Measurements from ENCODE around the gene ERH. TPM values are rescaled to one million over a fixed set of nuclear protein-coding genes. Genes with fewer than 3 reads are reported as not detected.

ERH gene
- total and polyA plus RNA-seq, 7 donors = 76.9 to 130 (median 111) TPM

DNA sequence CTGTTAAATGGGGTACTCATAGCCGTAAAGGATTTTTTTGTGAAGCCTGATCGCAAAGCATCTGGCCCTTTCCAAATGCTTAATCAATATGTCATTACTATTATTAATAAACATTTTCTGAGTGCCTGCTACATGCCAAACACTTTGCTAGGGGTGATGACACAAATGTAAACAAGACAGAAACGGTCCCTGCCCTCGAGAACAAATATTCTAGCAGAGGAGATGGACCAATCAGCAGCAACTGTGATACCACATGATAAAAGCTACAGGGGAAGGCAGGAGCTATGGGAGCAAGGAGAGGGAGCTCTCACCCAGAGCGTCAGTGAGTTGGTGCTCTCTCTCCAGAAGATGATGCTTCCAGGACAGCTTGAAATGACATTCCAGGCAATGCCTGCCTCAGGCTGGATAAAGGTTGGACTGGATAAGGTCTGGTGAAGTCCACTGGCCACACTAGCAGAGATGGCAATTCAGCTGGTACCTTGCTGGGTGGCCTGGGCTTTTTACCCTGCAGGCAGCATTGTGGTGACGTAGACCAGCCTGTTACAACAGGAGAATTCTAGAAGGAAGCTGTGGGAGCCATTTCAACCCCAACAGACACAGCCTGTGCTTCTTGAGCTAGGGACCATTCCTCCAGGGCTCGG, 41.1 kb downstream of the ERH start:
- no peak for TF ChIP-seq CTCF (IDR thresholded peaks at IDR 0.05)
- H3K4me3 ChIP-seq = no peak overlapping the region
- H3K4me1 ChIP-seq = no peaks in the 10 kb centered on the region
- 84 to 92% (median 85%) methylated on average over 7 of the region's 7 CpGs for WGBS, 3 donors
- H3K9me3 ChIP-seq = no peaks in the 10 kb centered on the region
- DNase-seq (no peak), ATAC-seq (no peak)
- intact Hi-C loops (cut with DNase I) = no loop called here
- no peaks in the 10 kb centered on the region for H3K27me3 ChIP-seq (ENCODE audit: insufficient read depth in 3 of 3, low read length in 2 of 3)
- H3K36me3 ChIP-seq (ENCODE audit: insufficient read depth in 1 of 2, low read depth in 1 of 2) = no peaks in the 10 kb centered on the region
- H3K27ac ChIP-seq = no peak overlapping the region

- DNase-seq (peak; percentile 68 to 81), ATAC-seq (peak in 3 of 4 donors; percentile 68 to 86 (median 80))
- TF ChIP-seq CTCF (IDR thresholded peaks at IDR 0.05) = no peak
- H3K36me3 ChIP-seq (ENCODE audit: insufficient read depth in 1 of 2, low read depth in 1 of 2) = no peaks in the 10 kb centered on the region
- intact Hi-C loops (cut with DNase I) = no loop called here
- no peaks in the 10 kb centered on the region for H3K27me3 ChIP-seq (ENCODE audit: insufficient read depth in 3 of 3, low read length in 2 of 3)
- 45 to 51% (median 48%) methylated on average over 6 of the region's 6 CpGs for WGBS, 3 donors
- H3K4me3 ChIP-seq = no peak overlapping the region
- H3K27ac ChIP-seq = no peak overlapping the region
- H3K9me3 ChIP-seq = no peaks in the 10 kb centered on the region
- no peaks in the 10 kb centered on the region for H3K4me1 ChIP-seq
Measured at GRCh38 chr14:69355607-69356281, 42.4 kb downstream of the ERH start.

DNA sequence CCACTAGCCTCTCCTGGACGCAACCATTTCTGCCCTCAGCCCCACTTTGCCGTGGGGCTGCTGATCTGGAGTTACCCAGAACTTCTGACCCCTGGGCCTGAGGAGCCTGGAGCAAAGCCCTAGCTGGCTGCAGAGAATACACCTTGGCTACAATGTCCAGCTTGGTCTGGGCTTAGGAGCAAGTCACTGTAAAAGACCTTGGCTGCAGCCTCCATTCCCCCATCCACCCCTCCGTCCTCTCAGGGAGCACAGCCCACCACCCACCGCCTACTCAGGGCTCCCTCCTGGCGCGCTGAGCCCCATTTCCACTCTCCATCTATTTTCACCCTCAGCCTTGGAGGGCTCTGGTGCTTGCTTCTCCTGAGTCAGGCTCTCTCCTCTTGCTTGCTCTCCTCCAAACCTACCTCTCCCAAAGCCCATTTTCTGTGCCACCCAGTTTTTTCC, 42.9 kb downstream of the ERH start:
- DNase-seq (no peak), ATAC-seq (peak in 2 of 4 donors; percentile 7 to 11)
- Histone ChIP-seq H3K4me3 (no peak overlapping the region), H3K27me3 (ENCODE audit: insufficient read depth in 3 of 3, low read length in 2 of 3) (peaks cover 0 to 1% (median 0%) of the 10 kb centered on the region in 3 donors), H3K36me3 (ENCODE audit: insufficient read depth in 1 of 2, low read depth in 1 of 2) (no peaks in the 10 kb centered on the region), H3K27ac (no peak overlapping the region), H3K4me1 (no peaks in the 10 kb centered on the region), H3K9me3 (no peaks in the 10 kb centered on the region)
- no peak for TF ChIP-seq CTCF (IDR thresholded peaks at IDR 0.05)
- intact Hi-C loops (cut with DNase I) = no loop called here
- WGBS, 3 donors = 84 to 91% (median 86%) methylated on average over 6 of the region's 6 CpGs

DNA sequence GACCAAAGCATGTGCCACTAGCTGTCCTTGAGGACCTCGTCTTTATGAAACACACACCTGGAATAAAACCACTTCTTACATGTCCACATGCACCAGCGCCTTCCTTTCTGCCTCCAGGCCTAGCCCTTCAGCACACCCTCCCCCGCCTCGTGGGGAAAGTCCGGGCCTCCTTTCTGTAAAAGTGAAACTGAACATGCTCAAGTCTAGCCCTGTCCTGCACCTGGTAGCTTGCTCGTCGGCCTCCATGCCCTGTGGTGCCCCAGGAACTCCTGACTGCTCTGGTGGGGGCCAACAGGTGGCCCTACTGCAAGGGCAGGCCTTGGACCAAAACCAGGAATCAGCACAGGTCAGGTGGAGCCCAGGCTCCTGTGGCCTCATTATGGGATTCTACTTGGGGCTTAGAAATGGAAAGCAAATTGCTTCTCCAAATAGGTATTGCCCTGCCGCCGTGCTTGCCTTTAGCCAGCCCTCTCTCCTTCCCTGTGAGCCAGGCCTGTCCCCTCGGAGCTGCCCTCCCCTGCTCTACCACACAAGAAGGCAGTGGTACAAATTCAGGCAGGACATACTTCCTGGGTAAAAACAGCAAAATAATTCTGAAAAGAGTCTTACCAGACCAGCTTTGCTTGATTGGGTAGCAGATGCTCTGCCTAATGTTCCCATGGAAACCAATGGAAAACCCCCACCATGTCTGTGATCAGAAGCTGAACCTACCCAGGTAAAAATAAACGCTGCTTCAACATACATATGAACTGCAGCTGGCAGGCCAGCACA, 43.5 kb downstream of the ERH start:
- ATAC-seq = no peak
- Histone ChIP-seq H3K27ac (no peak overlapping the region), H3K36me3 (ENCODE audit: insufficient read depth in 1 of 2, low read depth in 1 of 2) (no peaks in the 10 kb centered on the region), H3K4me1 (no peaks in the 10 kb centered on the region), H3K9me3 (no peaks in the 10 kb centered on the region), H3K27me3 (ENCODE audit: insufficient read depth in 3 of 3, low read length in 2 of 3) (peaks cover 0 to 1% (median 0%) of the 10 kb centered on the region in 3 donors), H3K4me3 (no peak overlapping the region)
- intact Hi-C loops (cut with DNase I) = no loop called here
- 71 to 76% (median 73%) methylated on average over 11 of the region's 11 CpGs for WGBS, 3 donors
- TF ChIP-seq CTCF (IDR thresholded peaks at IDR 0.05) = no peak
- DNase-seq = no peak
